Ishikawa (cell line): ENCODE measurements around the gene SLC9A1.

ENCODE experiments used
- CEBPB ChIP-seq: IDR thresholded peaks from 2 replicates; pipeline ENCODE4 v1.6.1; 2012
- CREB1 ChIP-seq: IDR thresholded peaks from 2 replicates; pipeline ENCODE4 v1.6.1; 2012; ENCODE audit warnings: low read depth
- EGR1 ChIP-seq: IDR thresholded peaks from 2 replicates; pipeline ENCODE4 v1.6.1; 2012
- EP300 ChIP-seq: IDR thresholded peaks from 2 replicates; pipeline ENCODE4 v1.6.1; 2012; ENCODE audit warnings: borderline replicate concordance
- FOXM1 ChIP-seq: IDR thresholded peaks from 2 replicates; pipeline ENCODE4 v1.6.1; 2012; ENCODE audit warnings: low read depth, borderline replicate concordance
- NFIC ChIP-seq: IDR thresholded peaks from 2 replicates; pipeline ENCODE4 v1.6.1; 2012
- RAD21 ChIP-seq: IDR thresholded peaks from 2 replicates; pipeline ENCODE4 v1.6.1; 2012; ENCODE audit warnings: low read depth
- TAF1 ChIP-seq: IDR thresholded peaks from 2 replicates; pipeline ENCODE4 v1.6.1; 2012; ENCODE audit warnings: low read depth, mild to moderate bottlenecking
- TCF12 ChIP-seq: IDR thresholded peaks from 2 replicates; pipeline ENCODE4 v1.6.1; 2012; ENCODE audit warnings: low read depth
- TEAD4 ChIP-seq: IDR thresholded peaks from 2 replicates; pipeline ENCODE4 v1.6.1; 2012
- YY1 ChIP-seq: IDR thresholded peaks from 2 replicates; pipeline ENCODE4 v1.6.1; 2012; ENCODE audit warnings: low read depth
- ZBTB7A ChIP-seq: IDR thresholded peaks from 2 replicates; pipeline ENCODE4 v1.6.1; 2012; ENCODE audit warnings: low read depth
- TF ChIP-seq, protein P1 (sequence below): IDR thresholded peaks from 2 replicates; pipeline ENCODE4 v1.6.1; 2012
- TF ChIP-seq, protein P2 (sequence below): IDR thresholded peaks from 2 replicates; pipeline ENCODE4 v1.6.1; 2012; ENCODE audit warnings: low read depth, mild to moderate bottlenecking
- TF ChIP-seq, protein P3 (sequence below): IDR thresholded peaks from 2 replicates; pipeline ENCODE4 v1.6.1; 2012

Gene SLC9A1

DNA sequence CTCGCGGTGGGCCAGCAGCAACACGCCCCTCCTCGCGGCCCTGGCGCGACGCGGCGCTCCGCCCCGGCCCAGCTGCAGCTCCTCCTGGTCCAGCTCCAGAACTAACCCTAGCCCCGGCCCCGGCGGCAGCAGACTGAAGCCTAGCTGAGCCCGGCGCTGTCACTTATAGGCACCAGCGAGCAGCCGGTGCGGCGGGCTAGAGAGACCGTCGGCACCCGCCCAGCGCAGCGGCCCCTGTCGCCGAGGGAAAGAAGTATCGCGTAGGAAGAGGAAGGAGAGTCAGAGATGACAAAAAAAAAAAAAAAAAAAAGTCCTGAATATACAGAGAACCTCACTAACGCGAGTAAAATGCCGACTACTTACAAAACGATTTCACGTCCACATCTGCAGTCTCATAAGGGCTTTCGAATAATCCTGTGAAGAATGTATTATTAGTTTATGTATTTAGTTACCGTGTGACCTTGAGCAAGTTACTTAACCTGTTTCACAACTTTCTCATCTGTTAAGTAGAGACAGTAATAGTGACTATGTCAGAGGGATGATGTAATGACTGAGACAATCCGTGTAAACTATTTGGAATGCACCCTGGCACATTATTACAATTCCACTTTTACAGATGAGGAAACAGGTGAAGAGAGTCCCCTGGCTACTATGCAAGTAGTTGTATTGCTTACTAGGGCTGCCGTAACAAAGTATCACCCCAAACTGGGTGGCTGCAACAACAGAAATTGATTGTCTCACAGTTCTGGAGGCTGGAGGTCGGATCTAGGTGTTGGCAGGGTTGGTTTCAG, at the start of gene SLC9A1:
Gene SLC9A1, minus strand, starts transcription at position 135 of the 791 bp plus-strand sequence. CDS start 791 bp downstream, outside the sequence.
- TF ChIP-seq ZBTB7A = peak; percentile 15; the same call in 1 of the 2 replicates
- TF ChIP-seq, protein P1, sequence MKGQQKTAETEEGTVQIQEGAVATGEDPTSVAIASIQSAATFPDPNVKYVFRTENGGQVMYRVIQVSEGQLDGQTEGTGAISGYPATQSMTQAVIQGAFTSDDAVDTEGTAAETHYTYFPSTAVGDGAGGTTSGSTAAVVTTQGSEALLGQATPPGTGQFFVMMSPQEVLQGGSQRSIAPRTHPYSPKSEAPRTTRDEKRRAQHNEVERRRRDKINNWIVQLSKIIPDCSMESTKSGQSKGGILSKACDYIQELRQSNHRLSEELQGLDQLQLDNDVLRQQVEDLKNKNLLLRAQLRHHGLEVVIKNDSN = peak; percentile 21; the same call in 1 of the 2 replicates
- TF ChIP-seq TEAD4 = peak; percentile 60
- TF ChIP-seq FOXM1 = no peak
- TF ChIP-seq, protein P2, sequence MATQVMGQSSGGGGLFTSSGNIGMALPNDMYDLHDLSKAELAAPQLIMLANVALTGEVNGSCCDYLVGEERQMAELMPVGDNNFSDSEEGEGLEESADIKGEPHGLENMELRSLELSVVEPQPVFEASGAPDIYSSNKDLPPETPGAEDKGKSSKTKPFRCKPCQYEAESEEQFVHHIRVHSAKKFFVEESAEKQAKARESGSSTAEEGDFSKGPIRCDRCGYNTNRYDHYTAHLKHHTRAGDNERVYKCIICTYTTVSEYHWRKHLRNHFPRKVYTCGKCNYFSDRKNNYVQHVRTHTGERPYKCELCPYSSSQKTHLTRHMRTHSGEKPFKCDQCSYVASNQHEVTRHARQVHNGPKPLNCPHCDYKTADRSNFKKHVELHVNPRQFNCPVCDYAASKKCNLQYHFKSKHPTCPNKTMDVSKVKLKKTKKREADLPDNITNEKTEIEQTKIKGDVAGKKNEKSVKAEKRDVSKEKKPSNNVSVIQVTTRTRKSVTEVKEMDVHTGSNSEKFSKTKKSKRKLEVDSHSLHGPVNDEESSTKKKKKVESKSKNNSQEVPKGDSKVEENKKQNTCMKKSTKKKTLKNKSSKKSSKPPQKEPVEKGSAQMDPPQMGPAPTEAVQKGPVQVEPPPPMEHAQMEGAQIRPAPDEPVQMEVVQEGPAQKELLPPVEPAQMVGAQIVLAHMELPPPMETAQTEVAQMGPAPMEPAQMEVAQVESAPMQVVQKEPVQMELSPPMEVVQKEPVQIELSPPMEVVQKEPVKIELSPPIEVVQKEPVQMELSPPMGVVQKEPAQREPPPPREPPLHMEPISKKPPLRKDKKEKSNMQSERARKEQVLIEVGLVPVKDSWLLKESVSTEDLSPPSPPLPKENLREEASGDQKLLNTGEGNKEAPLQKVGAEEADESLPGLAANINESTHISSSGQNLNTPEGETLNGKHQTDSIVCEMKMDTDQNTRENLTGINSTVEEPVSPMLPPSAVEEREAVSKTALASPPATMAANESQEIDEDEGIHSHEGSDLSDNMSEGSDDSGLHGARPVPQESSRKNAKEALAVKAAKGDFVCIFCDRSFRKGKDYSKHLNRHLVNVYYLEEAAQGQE = no peak
- TF ChIP-seq TAF1 = peak; percentile 100
- TF ChIP-seq RAD21 = peak; percentile 33; the same call in 1 of the 2 replicates
- peak; percentile 38; the same call in 1 of the 2 replicates for TF ChIP-seq EP300
- TF ChIP-seq NFIC = peak; percentile 36
- TF ChIP-seq TCF12 = peak; percentile 72
- TF ChIP-seq, protein P3, sequence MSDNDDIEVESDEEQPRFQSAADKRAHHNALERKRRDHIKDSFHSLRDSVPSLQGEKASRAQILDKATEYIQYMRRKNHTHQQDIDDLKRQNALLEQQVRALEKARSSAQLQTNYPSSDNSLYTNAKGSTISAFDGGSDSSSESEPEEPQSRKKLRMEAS = peak; percentile 61; the same call in 1 of the 2 replicates
- peak; percentile 69 for TF ChIP-seq CREB1
- peak; percentile 60; the same call in 1 of the 2 replicates for TF ChIP-seq YY1
- TF ChIP-seq CEBPB = peak; percentile 79
- 0 out of 2 replicates have a peak, but pooled peaks have one; percentile 21 for TF ChIP-seq EGR1

DNA sequence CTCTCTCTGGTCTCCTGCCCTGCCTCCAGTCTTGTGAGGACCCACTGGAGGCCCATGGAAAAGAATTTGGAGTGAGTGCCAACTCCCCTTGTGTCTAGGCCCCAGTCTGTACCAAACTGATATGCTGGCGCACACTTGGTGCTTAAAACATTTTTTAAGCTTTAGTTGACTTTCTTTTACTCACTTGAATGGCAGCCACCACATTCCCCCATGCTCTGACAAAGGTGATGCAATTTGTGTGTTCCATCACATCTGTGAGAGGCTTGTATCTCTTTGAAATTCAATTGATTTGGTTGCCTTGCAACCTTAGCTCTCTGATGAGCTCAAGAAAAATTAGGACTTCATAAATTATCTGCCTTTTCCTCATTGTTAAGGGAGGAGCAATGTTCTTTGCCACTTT, 49.0 kb upstream of the SLC9A1 start:
- no peak for TF ChIP-seq NFIC

DNA sequence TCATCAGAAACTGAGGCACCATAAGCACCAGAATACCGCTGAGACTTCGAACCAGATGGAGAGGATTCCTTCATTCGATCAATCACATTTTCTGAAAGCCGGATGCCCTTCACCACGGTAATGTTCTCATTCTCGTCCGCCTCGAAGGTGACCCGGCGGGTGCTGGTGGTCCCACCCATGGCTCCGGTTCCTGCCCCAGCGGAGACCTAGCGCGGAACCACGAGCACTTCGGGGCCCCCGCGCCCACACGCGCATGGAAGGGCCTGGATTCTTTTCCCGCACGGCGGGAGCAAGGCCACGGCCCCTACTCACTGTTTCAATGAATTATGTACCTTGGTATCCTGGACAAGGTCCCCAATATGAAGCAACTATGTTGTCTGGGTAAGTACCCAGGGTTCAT, 46.4 kb upstream of the SLC9A1 start:
- TF ChIP-seq TAF1 = no peak
- no peak for TF ChIP-seq EGR1
- TF ChIP-seq CEBPB = no peak
- no peak for TF ChIP-seq TEAD4
- no peak for TF ChIP-seq YY1
- TF ChIP-seq TCF12 = no peak
- TF ChIP-seq ZBTB7A = no peak
- TF ChIP-seq, protein P1 = no peak
- TF ChIP-seq RAD21 = no peak
- TF ChIP-seq, protein P3 = no peak
- no peak for TF ChIP-seq FOXM1
- TF ChIP-seq EP300 = no peak
- TF ChIP-seq, protein P2 = no peak

DNA sequence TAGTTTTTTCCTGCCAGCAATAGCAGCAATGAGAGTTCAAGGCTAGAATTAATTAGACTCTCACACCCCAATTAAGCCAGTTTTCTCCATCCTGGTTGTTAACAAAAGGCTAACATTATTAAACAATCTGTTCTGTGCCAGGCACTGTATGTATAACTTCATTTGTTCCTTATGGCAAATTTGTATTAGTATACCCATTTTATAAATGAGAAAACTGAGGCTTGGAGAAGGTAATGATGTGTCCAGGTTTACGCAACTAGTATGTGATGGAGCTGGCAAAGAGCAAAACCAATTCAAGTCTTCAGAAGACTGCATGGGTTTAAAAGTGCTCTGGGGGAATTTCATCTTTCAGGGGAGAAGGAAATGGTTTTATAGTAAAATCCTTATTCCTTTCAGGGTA, 38.3 kb upstream of the SLC9A1 start:
- TF ChIP-seq ZBTB7A = no peak
- TF ChIP-seq FOXM1 = no peak

DNA sequence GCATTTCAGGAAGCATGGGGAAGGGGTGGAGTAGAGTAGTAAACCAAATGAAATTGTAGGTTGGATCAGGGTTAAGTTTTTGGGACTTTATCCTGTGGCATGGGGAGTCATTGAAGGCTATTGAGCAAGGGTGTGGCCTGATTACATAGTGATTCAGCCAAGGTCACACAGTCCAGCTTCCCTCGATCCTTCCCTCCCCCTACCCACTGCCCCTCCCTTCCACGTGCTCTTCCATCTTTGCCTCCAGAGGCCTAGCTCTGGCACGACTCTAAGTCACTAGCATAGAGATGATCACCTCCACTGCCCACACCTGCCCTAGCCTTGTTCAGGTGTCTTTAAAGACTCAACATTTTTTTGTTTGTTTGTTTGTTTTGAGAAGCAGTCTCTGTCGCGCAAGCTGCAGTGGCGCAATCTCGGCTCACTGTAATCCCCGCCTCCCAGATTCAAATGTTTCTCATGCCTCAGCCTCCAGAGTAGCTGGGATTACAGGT, 37.2 kb upstream of the SLC9A1 start:
- TF ChIP-seq TAF1 (no peak), CREB1 (no peak), NFIC (no peak), ZBTB7A (no peak), YY1 (no peak), EP300 (no peak), TEAD4 (no peak), RAD21 (no peak), FOXM1 (no peak)
- TF ChIP-seq, protein P1 = no peak
